HFF-Myc (cell line): ENCODE measurements around the gene TNFRSF14.

Experiments
- DNase-seq: peaks from one replicate; pipeline ENCODE4 v3.0.0-alpha.2; 2011; ENCODE audit warnings: low read depth; ENCODE audit errors: extremely low read depth
- H3K4me3 ChIP-seq: replicated peaks from 2 replicates; pipeline ENCODE4 v1.5.1; 2011; ENCODE audit warnings: low read depth, mild to moderate bottlenecking, control low read depth, low read length
- CTCF ChIP-seq: IDR thresholded peaks from 2 replicates; pipeline ENCODE4 v1.5.1; 2012; ENCODE audit warnings: mild to moderate bottlenecking, low read depth, low read length, control low read depth; ENCODE audit errors: missing control alignments

TNFRSF14 gene

DNA sequence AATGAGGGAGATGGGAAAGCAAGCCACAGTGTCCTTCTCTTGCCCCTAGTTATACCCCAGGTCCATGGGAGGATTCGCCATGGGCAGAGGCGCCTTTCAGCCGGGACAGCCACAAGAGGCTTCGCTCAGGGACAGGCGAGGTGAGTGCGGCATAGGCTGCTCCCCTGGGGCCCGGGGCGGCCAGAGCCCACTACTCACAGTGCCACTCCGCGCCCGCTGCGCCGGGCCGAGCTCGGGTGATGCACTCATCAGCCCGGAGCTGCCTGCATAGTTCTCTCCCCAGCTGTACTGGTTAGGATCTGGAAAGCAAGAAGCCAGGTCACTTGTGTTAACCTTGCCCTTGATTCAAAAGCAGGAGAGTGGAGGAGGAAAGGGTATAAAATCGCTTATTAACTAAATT is 38.2 kb upstream of the TNFRSF14 start:
- TF ChIP-seq CTCF, result no peak
- no peak overlapping the region for H3K4me3 ChIP-seq
- no peak for DNase-seq

DNA sequence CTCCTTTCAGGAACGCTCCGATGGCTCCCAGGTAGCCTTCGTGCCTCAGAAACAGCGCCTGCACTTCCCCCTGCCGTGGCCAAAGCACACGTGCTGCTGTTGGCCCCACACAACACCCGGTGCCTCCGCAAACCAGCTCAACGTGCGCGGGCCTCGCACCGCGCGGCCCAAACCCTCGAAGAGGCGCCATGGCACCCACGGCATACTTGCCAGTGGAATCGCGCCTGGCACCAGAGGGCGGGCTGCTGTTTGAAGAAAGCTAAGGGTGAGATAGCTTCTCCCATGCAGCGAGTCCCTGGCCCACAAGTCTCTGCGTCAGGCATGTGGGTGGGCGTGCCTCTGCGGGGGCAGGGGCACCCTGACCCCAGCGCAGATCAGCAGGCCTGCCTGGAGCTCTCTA is 37.6 kb upstream of the TNFRSF14 start:
- no peak overlapping the region for H3K4me3 ChIP-seq
- no peak for TF ChIP-seq CTCF
- DNase-seq, result no peak

DNA sequence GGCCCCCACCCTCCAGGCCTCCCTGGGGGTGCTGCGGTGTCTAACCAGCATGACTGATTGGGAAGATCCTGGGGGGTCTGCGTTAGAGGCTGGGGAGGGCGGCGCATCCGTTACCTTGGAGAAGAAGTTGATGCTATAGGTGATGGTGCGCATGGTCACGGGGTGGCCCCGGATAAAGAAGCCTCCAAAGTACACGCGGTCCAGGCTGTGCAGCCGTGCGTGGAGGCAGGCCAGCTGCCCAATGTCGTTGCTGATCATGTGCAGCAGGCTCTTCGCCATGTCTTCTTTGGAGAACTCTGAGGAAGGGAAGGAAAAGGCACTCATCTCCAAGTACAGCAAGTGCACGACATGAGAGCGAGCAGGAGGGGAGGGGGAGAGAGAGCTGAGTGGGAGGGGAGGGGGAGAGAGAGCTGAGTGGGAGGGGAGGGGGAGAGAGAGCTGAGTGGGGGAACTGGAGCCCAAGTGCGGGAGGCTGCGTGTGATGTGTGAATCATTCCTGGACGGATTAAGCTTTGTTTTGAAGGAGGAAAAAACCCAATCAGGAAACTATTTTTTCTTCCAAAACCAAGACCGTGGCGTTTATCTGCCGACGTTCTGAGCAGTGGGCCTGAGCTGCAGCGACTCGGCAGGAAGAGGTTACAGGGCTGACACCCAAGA is 37.0 kb upstream of the TNFRSF14 start:
- TF ChIP-seq CTCF, result no peak
- no peak overlapping the region for H3K4me3 ChIP-seq
- DNase-seq, result no peak

DNA sequence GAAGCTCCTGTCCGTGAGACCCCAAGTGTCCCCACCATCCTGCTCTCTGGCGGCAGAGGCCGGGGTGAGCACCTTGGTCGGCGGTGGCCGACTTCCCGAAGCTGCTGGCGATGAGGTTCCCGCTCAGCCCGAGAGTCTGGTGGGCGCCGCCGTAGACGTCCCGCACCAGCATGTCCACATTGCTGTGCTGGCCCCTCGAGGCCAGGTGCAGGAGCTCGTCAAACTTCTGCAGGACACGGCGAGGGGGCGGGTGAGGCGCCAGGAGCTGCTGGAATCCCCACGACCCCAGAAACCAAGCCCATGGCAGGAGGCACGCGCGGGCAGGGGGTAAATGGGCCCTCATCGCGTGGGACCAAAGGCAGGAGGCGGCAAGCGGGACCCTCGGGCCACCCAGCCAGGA is 36.4 kb upstream of the TNFRSF14 start:
- DNase-seq, result no peak
- no peak for TF ChIP-seq CTCF

DNA sequence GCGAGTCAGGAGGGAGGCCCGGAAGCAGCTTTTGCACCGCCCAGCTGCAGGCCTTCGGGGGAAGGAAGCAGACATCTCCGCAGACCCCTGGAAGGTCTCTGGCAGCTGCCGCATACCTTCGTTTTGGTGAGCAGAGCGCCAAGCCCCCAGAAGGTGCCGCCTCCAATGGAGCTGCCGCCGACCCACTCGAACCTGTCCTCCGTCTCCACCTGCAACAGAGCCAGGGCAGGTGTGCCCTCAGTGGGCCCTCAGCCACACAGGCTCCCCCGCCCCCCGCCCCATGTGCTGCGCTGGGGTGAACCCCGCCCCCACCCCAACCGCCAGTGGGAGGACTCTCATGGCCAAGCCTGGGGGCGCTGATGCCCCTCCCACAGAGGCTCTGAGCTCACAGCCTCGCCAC is 36.0 kb upstream of the TNFRSF14 start:
- no peak for DNase-seq
- no peak overlapping the region for H3K4me3 ChIP-seq
- no peak for TF ChIP-seq CTCF

More for the DNA sequence above, 36.4 kb upstream of the TNFRSF14 start:
- no peak overlapping the region for H3K4me3 ChIP-seq

GRCh38 chr1:2520806-2521205 is 35.4 kb upstream of the TNFRSF14 start:
- H3K4me3 ChIP-seq, result no peak overlapping the region
- no peak for DNase-seq
- TF ChIP-seq CTCF, result no peak

GRCh38 chr1:2522230-2522629 is 33.9 kb upstream of the TNFRSF14 start:
- no peak overlapping the region for H3K4me3 ChIP-seq
- DNase-seq, result no peak
- TF ChIP-seq CTCF, result no peak
